Measurements from ENCODE around the gene EYA2. TPM values are rescaled to one million over a fixed set of nuclear protein-coding genes. Genes with fewer than 3 reads are reported as not detected.
A peak's percentile ranks its signal among the peaks of the same experiment; 100 is the strongest.

The EYA2 gene
- total RNA-seq, 4 donors from 2014 or later: 9.9 to 20.1 (median 13.8) TPM

DNA sequence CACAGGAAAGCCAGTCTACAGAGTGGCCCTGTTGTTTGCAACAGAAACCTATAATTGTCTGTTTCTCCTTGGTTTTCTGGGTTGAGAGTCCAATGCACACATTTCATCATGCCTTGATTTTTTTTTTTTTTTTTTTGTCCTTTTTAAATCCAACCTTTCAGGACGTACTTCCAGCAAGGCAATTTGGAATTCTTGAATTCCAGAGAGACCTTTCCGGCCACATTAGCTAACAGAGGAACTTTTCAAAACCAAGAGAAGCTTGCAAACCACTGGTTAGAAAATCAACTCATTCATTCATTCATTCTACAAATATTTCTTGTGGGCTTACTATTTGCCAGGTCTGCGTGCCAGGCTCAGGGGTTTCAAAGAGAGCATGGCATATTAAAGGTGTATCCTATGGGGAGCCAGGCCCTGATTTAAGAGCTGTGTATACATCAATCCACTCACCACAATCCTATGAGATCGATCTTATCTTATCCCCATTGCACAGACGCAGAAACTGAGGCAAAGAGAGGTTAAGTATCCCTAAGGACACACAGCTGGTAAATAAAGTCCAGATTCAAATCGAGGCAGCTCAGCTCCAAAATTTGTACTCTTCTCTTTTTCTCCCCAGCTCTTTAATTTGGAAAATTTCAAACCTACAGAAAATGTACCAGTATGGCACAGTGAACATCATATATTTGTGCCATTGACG lies 43.0 kb downstream of the EYA2 start:
- H3K27ac ChIP-seq: peak overlapping the region; percentile 49 to 85 (median 66)
- no peak for TF ChIP-seq POLR2A (IDR thresholded peaks at IDR 0.05)
- no peak for TF ChIP-seq CTCF (IDR thresholded peaks at IDR 0.05)
- intact Hi-C loops (cut with DNase I): no loop called here
- WGBS, 2 donors: 83 to 85% methylated on average over 7 of the region's 7 CpGs
- H3K4me1 ChIP-seq: peaks cover 30 to 32% of the 10 kb centered on the region in 2 donors
- no peaks in the 10 kb centered on the region for H3K9me3 ChIP-seq
- no peaks in the 10 kb centered on the region for H3K27me3 ChIP-seq
- DNase-seq: no peak
- H3K36me3 ChIP-seq: no peaks in the 10 kb centered on the region
- H3K4me3 ChIP-seq (replicated peaks in 1 of 3): no peak overlapping the region

DNA sequence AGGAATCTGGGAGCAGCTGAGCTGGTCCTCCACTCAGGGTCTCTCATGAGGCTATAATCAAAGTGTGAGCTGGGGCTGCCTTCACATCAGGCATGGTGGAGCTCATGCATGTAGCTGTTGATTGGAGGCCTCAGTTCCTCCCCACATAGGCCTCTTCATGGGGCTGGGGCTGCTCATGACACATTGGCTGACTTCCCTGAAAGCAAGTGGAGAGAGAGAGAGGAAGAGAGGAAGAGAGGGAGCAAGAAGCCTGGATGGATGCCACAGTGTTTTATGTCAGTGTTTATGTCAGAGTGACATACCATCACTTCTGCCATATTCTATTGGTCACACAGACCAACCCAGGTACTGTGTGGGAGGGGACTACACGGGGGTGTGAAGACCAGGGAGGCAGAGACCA lies 43.8 kb downstream of the EYA2 start:
- no peaks in the 10 kb centered on the region for H3K9me3 ChIP-seq
- intact Hi-C loops (cut with DNase I): no loop called here
- H3K27me3 ChIP-seq: no peaks in the 10 kb centered on the region
- no peaks in the 10 kb centered on the region for H3K36me3 ChIP-seq
- peaks cover 30 to 34% of the 10 kb centered on the region in 2 donors for H3K4me1 ChIP-seq
- no peak for TF ChIP-seq POLR2A (IDR thresholded peaks at IDR 0.05)
- no peak for TF ChIP-seq CTCF (IDR thresholded peaks at IDR 0.05)
- H3K27ac ChIP-seq: peak overlapping the region in 2 of 3 donors; percentile 49 to 66
- peak; percentile 30 to 43 for DNase-seq
- H3K4me3 ChIP-seq (replicated peaks in 1 of 3): no peak overlapping the region
- whole genome bisulfite sequencing, 2 donors: 70 to 80% methylated on average over 1 of the region's 1 CpG

GRCh38 chr20:46939031-46939965 lies 44.7 kb downstream of the EYA2 start:
- no peak overlapping the region for H3K4me3 ChIP-seq (replicated peaks in 1 of 3)
- WGBS, 2 donors: 39 to 65% methylated on average over 3 of the region's 3 CpGs
- H3K36me3 ChIP-seq: no peaks in the 10 kb centered on the region
- no peaks in the 10 kb centered on the region for H3K9me3 ChIP-seq
- peak overlapping the region; percentile 10 to 49 (median 36) for H3K27ac ChIP-seq
- no peak for DNase-seq
- H3K27me3 ChIP-seq: no peaks in the 10 kb centered on the region
- H3K4me1 ChIP-seq: peaks cover 31 to 42% of the 10 kb centered on the region in 2 donors
- TF ChIP-seq POLR2A (IDR thresholded peaks at IDR 0.05) (no peak), CTCF (IDR thresholded peaks at IDR 0.05) (peak in 2 of 6 experiments; percentile 13 to 32)
- intact Hi-C loops (cut with DNase I): no loop called here

- TF ChIP-seq CTCF (IDR thresholded peaks at IDR 0.05): no peak
- no peak for TF ChIP-seq POLR2A (IDR thresholded peaks at IDR 0.05)
- WGBS, 2 donors: 88 to 91% methylated on average over 6 of the region's 10 CpGs
- no peaks in the 10 kb centered on the region for H3K27me3 ChIP-seq
- H3K9me3 ChIP-seq: no peaks in the 10 kb centered on the region
- no peak overlapping the region for H3K4me3 ChIP-seq (replicated peaks in 1 of 3)
- intact Hi-C loops (cut with DNase I): no loop called here
- H3K27ac ChIP-seq: peak overlapping the region in 1 of 3 donors; percentile 8
- H3K36me3 ChIP-seq: no peaks in the 10 kb centered on the region
- peaks cover 44 to 55% of the 10 kb centered on the region in 2 donors for H3K4me1 ChIP-seq
- DNase-seq: no peak
Measured at GRCh38 chr20:46940616-46941015, 46.0 kb downstream of the EYA2 start.
